Measurements from ENCODE around the gene IL15RA.

- no peak for TF ChIP-seq CTCF (IDR thresholded peaks at IDR 0.05)
- no peak for TF ChIP-seq POLR2A (IDR thresholded peaks at IDR 0.05)
Observed at GRCh38 chr10:5953676-5954075, 23.7 kb downstream of the IL15RA start.

All from thyroid gland (tissue), 4 donors.